Osteocyte (in vitro differentiated cells): Measurements from ENCODE around the gene RNF19B. TPM values are rescaled to one million over a fixed set of nuclear protein-coding genes. Genes with fewer than 3 reads are reported as not detected.

ENCODE experiments used
- DNase-seq: peaks from one replicate; pipeline ENCODE4 v3.0.0; 2021; ENCODE audit warnings: mixed read lengths; ENCODE audit not compliant: unreplicated experiment; ENCODE audit errors: extremely low spot score
- H3K27ac Mint-ChIP-seq: one replicate; pipeline ENCODE4 v1.8.0; 2021; ENCODE audit warnings: mild to moderate bottlenecking, mixed read lengths; ENCODE audit not compliant: unreplicated experiment
- H3K27me3 Mint-ChIP-seq: one replicate; pipeline ENCODE4 v1.8.0; 2021; ENCODE audit warnings: mixed read lengths; ENCODE audit not compliant: unreplicated experiment
- H3K36me3 Mint-ChIP-seq: one replicate; pipeline ENCODE4 v1.8.0; 2021; ENCODE audit warnings: mixed read lengths; ENCODE audit not compliant: unreplicated experiment
- H3K4me1 Mint-ChIP-seq: one replicate; pipeline ENCODE4 v1.8.0; 2021; ENCODE audit warnings: mixed read lengths; ENCODE audit not compliant: unreplicated experiment
- H3K4me3 Mint-ChIP-seq: one replicate; pipeline ENCODE4 v1.8.0; 2021; ENCODE audit warnings: mild to moderate bottlenecking, moderate library complexity, mixed read lengths; ENCODE audit not compliant: unreplicated experiment
- H3K9me3 Mint-ChIP-seq: one replicate; pipeline ENCODE4 v1.8.0; 2021; ENCODE audit warnings: mixed read lengths; ENCODE audit not compliant: unreplicated experiment
- total RNA-seq: library from RNA; stranded (reverse); gene quantifications from 2 replicates; pipeline ENCODE4 v1.2.1, GENCODE V29; 2021
- TF ChIP-seq, protein P1 (sequence below): fragments of 200-600 bp; sonication (generic); IDR thresholded peaks from 2 replicates; pipeline ENCODE4 v1.5.0; 2021; ENCODE audit warnings: antibody characterized with exemption, mild to moderate bottlenecking, moderate library complexity

RNF19B gene
- total RNA-seq, 1 donor from 2014 or later: 12.6 TPM

DNA sequence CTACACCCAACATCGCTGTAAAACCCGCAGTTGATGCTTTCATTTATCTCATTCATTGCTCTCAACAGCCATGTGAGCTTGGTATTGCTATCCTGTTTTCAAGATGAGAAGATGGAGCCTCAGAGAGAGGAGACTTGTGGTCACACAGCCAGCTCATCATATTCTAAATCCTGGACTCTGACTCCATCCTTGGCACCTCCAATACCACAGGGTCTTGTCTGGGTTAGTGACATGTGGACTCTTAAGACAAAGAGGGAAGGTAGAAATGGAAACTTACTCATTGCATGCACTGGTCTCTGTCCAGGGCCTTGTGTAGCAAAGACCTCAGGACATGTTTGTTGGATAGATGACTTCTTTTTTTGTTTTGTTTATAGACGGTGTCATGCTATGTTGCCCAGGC is 7.0 kb upstream of the RNF19B start:
- TF ChIP-seq, protein P1, sequence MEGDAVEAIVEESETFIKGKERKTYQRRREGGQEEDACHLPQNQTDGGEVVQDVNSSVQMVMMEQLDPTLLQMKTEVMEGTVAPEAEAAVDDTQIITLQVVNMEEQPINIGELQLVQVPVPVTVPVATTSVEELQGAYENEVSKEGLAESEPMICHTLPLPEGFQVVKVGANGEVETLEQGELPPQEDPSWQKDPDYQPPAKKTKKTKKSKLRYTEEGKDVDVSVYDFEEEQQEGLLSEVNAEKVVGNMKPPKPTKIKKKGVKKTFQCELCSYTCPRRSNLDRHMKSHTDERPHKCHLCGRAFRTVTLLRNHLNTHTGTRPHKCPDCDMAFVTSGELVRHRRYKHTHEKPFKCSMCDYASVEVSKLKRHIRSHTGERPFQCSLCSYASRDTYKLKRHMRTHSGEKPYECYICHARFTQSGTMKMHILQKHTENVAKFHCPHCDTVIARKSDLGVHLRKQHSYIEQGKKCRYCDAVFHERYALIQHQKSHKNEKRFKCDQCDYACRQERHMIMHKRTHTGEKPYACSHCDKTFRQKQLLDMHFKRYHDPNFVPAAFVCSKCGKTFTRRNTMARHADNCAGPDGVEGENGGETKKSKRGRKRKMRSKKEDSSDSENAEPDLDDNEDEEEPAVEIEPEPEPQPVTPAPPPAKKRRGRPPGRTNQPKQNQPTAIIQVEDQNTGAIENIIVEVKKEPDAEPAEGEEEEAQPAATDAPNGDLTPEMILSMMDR: no peak
- Mint-ChIP-seq H3K36me3 (no peaks in the 10 kb centered on the region), H3K4me1 (peaks cover 6% of the 10 kb centered on the region), H3K4me3 (no peak overlapping the region), H3K27ac (no peak overlapping the region), H3K9me3 (no peaks in the 10 kb centered on the region), H3K27me3 (peaks cover 9% of the 10 kb centered on the region)
- DNase-seq: no peak

DNA sequence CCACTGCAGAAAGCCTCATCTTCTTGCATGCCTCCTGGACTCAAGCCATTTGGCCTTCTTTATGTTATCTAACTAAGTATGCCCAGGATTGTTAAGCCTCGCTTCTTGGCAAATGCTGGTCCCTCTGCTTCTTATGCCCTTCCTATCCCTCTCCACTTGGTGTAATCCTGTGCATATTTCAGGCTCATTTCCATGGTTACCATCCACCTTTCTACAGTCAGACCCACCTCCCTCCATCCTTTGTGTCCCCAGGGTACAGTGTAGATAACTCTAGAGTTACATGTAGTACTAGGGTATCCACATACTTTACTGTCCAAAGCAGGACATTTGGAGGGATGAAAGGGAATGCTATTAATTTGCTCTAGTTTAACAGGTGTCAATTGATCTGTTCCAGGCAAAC is 6.5 kb upstream of the RNF19B start:
- H3K4me1 Mint-ChIP-seq: peaks cover 6% of the 10 kb centered on the region
- H3K4me3 Mint-ChIP-seq: no peak overlapping the region
- H3K27ac Mint-ChIP-seq: no peak overlapping the region
- no peak for DNase-seq
- H3K27me3 Mint-ChIP-seq: peaks cover 10% of the 10 kb centered on the region
- no peaks in the 10 kb centered on the region for H3K9me3 Mint-ChIP-seq
- no peaks in the 10 kb centered on the region for H3K36me3 Mint-ChIP-seq
- TF ChIP-seq, protein P1: no peak

DNA sequence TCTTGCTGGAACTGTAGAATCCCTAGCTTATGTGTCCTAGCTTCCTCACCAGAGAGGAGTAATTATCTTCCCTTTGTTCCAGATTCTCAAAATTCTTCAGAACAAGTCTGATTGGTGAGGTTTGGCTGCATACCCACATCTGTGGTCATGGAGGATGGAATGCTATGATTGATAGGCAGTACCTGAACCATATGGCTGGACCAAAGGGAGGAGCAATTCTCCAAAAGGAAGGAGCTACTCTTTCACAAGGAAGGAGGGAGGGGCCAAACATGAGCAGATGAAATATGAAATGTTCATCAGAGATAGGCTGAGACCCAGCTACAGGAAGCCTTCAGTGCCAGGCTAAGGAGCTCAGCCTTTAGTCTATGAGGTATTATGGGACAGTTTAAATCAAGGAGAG is 5.0 kb upstream of the RNF19B start:
- Mint-ChIP-seq H3K27me3 (peaks cover 10% of the 10 kb centered on the region), H3K27ac (no peak overlapping the region), H3K9me3 (no peaks in the 10 kb centered on the region), H3K36me3 (no peaks in the 10 kb centered on the region), H3K4me3 (no peak overlapping the region), H3K4me1 (peaks cover 7% of the 10 kb centered on the region)
- TF ChIP-seq, protein P1: no peak
- DNase-seq: no peak

DNA sequence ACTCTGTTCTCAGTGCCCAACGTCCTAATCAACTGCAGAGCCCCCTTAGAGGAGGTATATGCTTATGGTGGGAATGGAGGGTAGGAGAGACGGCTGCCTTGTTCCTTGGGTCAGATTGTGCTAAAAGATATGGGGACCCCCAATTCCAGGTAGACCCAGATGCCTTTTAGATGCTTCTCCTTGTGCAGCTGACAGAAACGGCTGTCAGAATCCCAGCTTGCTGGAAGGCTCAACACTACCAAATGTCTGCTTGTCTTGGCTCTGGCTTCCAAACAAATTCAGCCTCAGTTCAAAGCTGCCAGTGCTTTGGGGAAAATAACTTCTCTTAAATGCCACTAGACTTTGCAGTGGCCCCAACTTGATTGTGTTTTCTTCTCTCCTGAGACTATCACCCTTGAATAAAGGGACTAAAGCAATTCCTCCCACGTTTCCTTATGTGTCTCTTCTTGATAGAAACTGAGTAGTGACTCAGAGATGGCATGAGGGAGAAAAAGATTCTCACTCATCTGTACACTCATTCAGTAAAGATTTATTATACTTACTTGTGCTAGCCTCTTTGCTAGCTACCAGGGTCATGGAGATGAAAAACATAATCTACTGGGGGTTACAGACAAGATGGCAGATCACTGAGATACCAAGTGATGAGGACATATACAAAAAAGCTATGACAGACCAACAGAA is 3.4 kb upstream of the RNF19B start:
- Mint-ChIP-seq H3K27me3 (peaks cover 10% of the 10 kb centered on the region), H3K27ac (no peak overlapping the region), H3K4me1 (peaks cover 11% of the 10 kb centered on the region), H3K9me3 (no peaks in the 10 kb centered on the region), H3K4me3 (no peak overlapping the region), H3K36me3 (no peaks in the 10 kb centered on the region)
- DNase-seq: no peak
- TF ChIP-seq, protein P1: no peak

DNA sequence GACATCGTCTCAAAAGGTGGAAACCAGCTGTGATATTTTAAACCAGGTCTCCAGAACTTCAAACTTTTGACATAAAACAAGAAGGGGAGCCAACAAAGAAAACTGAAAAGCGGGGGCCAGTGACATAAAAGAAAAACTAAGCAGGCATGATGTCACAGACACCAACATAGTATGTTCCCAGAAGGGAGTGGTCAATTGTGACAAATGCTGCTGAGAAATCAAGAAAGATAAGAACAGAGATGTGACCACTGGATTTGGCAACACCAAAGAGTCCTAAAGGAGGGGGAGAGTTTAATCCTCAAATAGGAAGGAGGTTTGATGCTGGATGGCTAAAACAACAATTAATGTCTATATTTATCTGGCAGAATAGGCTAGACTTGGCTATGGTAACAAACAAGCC is 2.3 kb upstream of the RNF19B start:
- H3K27ac Mint-ChIP-seq: no peak overlapping the region
- TF ChIP-seq, protein P1: no peak
- peaks cover 17% of the 10 kb centered on the region for H3K4me1 Mint-ChIP-seq
- H3K36me3 Mint-ChIP-seq: no peaks in the 10 kb centered on the region
- DNase-seq: no peak
- H3K27me3 Mint-ChIP-seq: peaks cover 10% of the 10 kb centered on the region
- H3K4me3 Mint-ChIP-seq: no peak overlapping the region
- H3K9me3 Mint-ChIP-seq: no peaks in the 10 kb centered on the region
